AG09319 (cell line): ENCODE measurements around the gene SMC6.

Experiments used
- DNase-seq: peaks from one replicate; pipeline ENCODE4 v3.0.0-alpha.2; 2010; ENCODE audit warnings: low read depth; ENCODE audit errors: extremely low read depth
- TF ChIP-seq, protein P1 (sequence below): IDR thresholded peaks from 2 replicates; pipeline ENCODE4 v1.5.1; 2011; ENCODE audit warnings: low read depth, mild to moderate bottlenecking, inconsistent platforms, low read length, moderate library complexity

SMC6 gene

DNA sequence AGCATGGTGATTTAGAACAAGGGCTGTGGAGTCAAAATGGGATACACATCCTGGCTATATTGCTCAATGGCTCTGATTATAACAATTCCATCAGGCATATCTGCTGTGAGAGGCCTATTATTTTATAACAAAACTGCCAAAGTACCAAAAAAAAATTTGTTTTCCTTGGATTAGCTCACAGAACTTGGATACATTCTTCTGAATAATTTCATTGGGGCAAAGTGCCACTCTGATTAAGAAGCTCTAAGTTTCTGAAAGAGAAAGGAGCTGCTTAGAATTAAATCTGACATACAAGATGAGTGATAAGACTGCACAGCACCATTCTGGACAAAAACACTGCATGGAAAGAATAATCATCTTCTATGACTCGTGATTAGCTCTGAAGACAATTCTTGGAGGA lies 85.7 kb downstream of the SMC6 start:
- TF ChIP-seq, protein P1, sequence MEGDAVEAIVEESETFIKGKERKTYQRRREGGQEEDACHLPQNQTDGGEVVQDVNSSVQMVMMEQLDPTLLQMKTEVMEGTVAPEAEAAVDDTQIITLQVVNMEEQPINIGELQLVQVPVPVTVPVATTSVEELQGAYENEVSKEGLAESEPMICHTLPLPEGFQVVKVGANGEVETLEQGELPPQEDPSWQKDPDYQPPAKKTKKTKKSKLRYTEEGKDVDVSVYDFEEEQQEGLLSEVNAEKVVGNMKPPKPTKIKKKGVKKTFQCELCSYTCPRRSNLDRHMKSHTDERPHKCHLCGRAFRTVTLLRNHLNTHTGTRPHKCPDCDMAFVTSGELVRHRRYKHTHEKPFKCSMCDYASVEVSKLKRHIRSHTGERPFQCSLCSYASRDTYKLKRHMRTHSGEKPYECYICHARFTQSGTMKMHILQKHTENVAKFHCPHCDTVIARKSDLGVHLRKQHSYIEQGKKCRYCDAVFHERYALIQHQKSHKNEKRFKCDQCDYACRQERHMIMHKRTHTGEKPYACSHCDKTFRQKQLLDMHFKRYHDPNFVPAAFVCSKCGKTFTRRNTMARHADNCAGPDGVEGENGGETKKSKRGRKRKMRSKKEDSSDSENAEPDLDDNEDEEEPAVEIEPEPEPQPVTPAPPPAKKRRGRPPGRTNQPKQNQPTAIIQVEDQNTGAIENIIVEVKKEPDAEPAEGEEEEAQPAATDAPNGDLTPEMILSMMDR = no peak

DNA sequence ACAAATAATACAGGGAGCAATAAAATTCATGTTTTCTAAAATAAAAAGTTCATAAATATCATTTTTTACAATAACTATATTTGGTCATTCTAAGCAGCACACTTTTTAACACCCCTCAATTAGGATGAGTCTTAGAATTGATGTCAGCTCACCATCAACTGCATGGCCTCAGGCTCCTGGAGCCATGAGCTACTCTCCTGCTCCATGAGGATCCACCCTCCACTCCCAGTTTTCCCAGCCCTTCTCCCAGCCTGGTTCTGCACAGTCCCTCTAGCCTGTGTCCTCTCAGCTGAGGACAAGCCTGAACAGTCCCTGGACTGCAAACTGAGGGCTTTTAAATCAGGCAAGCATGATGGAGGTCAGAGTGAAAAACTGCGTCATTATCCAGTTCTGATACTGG lies 89.1 kb downstream of the SMC6 start:
- DNase-seq = no peak
- TF ChIP-seq, protein P1 = no peak

More for the DNA sequence above, 85.7 kb downstream of the SMC6 start:
- no peak for DNase-seq

DNA sequence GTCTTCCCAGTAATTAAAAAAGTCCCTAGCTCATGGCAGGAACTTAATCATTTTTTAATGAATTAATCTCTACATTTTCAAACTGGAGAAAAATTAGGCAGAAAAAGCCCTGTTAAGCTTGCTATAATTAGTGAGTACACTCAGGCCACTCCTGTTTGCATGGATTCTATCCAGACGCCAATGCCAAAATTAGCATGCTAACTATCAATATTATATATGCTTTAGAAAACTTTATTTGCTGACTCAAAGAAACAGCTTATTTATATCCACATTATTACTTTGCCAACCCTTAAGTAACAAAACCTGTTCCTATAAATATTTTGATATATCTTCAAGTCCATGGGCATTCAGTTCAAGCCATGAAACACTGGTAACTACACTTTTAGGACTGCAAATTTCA lies 90.9 kb downstream of the SMC6 start:
- no peak for DNase-seq
- TF ChIP-seq, protein P1 = no peak

DNA sequence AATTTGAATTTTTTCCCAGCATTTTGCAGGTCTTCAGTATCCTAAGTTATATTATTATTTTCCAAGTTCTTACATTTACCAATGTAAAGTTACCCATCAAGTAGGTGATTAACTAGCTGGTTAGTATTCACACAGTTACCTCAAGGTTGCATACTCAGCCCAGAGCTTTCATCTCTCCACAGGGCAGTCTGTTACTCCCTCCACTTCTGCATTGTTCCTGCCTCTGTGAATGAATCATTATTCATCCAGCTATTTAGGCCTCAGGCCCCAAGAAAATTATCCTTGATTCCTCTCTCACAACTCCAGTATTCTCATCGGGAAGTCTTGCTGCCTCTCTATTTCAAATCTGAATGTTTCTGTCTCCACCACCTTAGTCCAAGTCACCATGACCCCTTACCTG lies 92.2 kb downstream of the SMC6 start:
- DNase-seq = no peak
- TF ChIP-seq, protein P1 = no peak

DNA sequence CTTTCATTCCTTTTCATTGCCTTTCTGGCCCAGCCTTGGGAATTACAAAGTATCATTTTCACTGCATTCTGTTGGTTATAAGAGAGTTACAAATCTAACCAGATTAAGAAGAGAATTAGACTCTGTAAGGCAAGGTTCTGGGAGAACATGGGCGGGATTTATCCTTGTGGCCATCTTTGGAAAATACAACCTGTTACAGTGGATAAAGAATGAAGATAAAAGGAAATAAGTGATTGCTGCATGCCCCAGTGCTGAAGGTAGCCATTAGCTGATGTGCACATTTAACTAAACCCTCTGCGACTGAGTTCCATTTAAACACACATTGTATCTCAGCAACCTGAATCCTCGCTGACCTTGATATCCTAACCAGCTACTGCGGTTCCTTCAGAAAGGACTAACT lies 93.4 kb downstream of the SMC6 start:
- DNase-seq = no peak
- TF ChIP-seq, protein P1 = no peak

DNA sequence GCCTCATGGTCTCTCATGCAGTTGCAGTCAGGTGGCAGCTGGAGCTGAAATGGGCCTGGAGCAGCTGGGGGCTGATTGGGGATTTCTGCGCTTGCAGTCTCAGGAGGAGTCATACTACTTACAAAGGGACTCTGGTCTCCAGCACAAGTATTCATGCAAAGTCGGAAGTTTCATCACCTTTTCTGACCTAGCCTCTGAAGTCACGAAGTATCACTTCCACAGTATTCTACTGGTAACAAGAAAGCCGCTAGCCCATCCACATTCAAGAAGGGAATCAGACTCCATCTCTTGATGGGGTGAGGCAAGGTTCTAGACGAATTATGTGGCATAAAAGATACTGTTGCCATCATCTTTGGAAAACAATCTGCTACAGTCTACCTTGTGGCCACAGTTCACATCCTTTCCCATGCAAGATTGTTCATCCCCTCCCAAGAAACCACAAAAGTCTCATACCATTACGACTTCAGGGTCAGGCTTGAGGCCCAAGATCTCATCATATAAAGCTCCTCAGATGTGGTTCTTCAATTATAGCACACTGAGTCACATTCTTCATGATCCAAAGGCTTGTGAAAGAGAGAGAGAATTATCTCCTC lies 95.3 kb downstream of the SMC6 start:
- DNase-seq = no peak
- TF ChIP-seq, protein P1 = no peak

DNA sequence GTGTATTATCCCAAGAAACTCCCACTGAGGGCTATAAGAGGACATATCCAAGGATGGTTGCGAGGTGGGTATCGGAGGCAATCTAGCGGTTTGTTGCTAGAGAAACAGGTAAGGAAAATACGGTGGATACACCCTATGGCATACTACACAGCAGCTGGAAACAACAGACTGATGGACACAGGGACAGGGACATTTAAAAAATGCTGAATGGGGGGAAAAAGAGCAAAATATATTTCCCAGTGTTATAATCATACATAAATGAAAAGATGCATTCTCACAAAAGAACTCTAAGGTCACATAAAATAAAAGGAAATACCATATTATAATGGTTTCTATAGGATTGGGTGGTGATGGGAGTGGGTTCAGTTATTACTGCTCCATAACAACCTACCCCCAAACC lies 95.9 kb downstream of the SMC6 start:
- no peak for DNase-seq
- TF ChIP-seq, protein P1 = no peak
